T-helper 2 cell (primary cell): Measurements from ENCODE around the gene ZNF467.
A peak's percentile ranks its signal among the peaks of the same experiment; 100 is the strongest.

ENCODE experiments used
- DNase-seq, 5 experiments: peaks; one replicate each; pipeline versions ENCODE4 v3.0.0 to v3.0.0-alpha.2; 2012 to 2022

ZNF467 gene

DNA sequence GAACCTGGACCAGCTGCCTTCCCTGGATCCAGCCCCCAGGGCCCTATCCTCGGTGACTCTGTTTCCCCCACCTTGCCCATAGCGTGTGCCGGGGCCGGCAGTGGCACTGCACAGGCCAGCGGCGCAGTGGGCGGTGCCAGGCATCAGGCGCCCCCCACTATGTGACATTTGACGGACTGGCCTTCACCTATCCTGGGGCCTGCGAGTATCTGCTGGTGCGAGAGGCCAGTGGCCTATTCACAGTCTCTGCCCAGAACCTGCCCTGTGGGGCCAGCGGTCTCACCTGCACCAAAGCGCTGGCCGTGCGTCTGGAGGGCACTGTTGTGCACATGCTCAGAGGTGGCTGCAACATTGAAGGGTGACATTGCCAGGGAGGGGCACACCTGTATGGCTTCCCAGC lies 12.0 kb upstream of the ZNF467 start:
- no peak for DNase-seq

DNA sequence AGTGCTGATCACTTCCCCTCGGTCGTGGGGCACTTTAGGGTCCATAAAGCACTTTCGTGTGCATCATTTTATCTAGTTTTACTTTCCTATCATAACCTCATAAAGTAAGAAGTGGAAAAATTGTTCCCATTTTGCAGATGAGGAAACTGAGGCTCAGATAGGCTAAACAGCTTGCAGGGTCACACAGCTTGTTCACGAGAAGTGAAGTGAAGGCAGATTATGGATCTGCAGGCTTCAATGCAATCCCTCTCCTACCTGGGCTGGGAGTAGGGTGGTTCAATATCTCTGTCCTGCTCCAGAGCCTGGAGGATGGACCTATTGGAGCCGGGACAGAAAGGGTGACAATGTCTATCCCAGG lies 10.8 kb upstream of the ZNF467 start:
- no peak for DNase-seq

DNA sequence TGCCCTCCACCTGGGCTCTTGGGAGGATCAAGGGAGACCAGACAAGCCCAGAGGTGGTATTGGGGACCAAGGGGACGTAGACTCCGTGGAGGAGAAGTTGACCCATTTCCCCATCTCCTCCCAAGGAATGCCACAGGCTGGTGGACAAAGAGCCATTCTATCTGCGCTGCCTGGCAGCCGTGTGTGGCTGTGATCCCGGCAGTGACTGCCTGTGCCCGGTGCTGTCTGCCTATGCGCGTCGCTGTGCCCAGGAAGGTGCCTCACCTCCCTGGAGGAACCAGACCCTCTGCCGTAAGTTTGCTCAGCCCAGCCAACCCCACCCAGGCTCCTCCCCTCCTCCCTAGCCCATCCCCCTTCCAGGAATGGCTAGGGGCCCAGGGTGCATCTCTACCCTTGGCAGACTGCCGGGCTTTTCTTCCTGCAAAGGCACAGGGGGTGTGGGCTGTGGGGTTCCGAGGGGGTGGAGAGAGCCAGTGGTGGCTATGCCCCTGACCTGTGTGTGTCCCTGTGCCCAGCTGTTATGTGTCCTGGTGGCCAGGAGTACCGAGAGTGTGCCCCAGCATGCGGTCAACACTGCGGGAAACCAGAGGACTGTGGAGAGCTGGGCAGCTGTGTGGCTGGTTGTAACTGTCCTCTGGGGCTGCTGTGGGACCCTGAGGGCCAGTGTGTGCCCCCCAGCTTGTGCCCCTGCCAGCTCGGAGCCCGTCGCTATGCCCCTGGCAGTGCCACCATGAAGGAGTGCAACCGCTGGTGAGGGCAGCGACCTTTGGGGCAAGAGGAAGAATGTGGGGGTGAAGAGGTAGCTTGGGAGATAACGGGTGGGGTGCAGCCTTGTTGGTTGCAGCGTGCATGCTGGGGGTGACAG lies 10.2 kb upstream of the ZNF467 start:
- no peak for DNase-seq

DNA sequence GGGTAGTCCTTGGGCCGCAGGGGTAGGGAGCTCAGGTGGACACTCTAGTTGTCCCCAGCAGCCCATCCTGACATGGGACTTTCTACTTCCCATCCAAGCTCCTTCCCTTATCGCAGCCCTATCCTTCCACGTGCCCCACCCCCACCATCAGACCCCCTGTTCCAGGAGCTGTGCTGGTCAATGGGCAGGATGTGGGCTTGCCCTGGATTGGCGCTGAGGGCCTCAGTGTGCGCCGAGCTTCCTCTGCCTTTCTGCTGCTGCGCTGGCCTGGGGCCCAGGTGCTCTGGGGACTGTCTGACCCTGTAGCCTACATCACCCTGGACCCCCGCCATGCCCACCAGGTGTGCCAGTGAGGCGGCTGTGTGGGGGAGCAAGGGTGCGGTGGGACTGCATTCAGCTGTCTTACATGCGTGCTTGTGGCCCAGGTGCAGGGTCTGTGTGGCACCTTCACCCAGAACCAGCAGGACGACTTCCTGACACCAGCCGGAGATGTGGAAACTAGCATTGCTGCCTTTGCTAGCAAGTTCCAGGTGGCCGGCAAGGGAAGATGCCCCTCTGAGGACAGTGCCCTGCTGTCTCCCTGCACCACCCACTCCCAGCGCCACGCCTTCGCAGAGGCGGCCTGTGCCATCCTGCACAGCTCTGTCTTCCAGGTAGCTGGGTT lies 9.4 kb upstream of the ZNF467 start:
- DNase-seq: no peak

DNA sequence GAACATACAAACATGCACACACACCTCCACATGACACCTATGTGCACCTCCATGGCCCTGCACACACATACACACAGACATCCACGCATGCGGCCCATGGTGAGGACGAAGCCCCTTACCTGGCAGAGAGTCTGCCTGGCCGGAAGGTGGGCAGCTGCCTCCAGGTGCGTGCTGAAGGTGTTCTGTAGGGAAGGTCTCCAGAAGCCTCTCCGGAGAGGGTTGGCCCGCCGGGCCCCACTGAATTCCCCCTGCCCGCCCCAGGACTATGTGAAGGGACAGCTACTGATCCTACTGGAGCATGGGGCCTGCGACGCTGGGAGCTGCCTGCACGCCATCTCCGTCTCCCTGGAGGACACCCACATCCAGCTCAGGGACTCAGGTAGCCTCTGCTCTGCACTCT lies 8.5 kb upstream of the ZNF467 start:
- no peak for DNase-seq

DNA sequence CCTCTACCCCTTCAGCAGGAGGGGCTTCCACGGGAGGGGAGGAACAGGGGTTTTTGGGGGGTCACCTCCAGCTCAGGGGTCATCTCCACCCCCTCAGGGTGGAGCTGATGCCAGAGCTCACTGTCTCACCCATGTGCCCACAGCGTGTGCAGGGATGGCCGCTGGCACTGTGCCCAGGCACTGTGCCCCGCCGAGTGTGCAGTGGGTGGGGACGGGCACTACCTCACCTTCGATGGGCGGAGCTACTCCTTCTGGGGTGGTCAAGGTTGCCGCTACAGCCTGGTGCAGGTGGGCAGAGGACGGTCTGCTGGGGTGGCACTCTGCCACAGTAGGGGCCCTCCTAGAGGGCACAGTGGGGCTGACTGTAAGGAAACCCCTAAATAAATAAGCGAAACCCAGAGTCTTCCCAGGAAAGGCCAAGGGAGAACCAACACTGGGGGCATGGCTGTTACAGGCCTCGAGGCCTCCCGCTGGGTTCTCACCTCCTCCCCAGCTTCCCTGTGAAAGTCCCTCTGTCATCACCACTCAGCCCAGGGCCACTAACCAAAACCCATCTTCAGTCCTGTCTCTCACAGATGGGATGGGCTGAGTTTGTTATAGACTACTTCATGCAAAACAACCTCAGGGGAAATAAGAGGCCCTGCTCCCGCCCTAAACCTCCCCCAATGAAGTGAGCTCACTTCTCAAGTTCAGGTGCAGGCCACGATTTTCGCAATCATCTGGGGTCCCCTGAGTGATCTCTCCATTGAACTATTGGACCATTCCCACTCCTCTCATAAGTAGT lies 7.4 kb upstream of the ZNF467 start:
- no peak for DNase-seq

DNA sequence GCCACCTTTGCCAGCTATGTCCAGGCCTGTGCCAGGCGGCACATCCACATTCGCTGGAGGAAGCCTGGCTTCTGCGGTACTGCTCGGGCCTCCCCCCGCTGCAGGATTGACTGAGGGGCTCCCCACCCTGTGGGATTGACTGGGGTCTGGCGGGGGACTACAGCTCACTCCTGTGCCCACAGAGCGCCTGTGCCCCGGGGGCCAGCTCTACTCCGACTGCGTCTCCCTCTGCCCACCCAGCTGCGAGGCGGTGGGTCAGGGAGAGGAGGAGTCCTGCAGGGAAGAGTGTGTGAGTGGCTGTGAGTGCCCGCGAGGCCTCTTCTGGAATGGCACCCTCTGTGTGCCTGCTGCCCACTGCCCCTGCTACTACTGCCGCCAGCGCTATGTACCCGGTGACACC lies 6.7 kb upstream of the ZNF467 start:
- no peak for DNase-seq

DNA sequence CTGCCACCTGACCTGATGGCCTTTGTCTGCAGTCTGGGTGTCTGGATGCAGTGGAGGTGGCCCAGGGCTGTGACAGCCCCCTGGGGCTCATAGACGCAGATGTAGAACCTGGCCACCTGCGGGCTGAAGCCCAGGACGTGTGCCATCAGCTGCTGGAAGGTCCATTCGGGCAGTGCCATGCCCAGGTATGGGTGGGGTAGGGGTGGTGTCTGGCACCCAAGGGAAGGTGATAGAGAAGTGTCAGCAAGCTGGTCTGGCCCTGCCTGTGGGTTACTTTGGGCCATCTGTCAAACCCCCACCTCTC lies 6.1 kb upstream of the ZNF467 start:
- no peak for DNase-seq

DNA sequence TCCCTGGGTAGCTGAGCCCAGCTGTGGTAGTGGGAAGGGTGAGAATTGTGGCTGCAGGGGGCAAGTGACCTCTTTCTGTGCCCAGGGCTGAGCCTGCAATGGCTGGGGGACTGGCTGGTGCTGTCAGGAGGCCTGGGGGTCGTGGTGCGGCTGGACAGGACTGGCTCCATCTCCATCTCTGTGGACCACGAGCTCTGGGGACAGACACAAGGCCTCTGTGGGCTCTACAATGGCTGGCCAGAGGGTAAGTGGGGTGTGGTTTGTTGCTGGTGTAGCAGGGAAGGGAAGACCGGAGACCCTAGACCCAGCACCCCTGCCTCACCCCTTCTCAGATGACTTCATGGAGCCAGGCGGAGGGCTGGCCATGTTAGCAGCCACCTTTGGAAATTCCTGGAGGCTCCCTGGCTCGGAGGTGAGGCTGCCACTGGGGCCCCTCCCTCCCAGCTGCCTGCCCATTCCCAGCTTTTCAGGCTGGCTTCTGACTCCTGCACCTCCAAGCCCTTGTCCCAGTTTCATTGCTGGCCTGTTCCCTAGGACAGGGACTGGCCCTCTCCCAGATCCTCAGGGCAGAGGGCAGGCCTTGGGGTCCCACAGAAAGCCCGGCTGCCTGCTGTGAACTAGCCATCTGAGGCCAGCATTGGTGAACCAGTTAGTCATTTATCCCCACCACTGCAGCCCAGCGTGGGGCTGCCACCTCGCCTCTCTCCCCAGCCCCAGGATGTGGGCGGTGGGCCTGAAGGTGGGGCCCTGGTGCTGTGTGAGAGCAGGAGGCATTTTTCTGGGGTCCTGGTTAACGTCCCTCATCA lies 5.5 kb upstream of the ZNF467 start:
- no peak for DNase-seq

DNA sequence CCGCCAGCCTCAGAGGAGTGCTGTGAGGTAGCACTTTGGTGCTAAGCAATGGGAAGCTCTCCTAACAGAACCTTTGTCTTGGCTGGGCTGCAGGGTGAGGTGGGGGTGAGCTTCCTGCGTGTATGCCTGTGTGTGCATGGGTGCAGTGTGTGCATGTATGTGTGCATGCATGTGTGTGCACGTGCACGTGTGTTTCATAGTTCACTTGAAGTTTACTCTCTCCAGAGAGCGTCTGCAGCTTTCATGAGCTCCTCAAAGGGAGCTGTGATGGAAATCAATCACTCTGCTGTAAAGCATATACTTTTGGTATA lies 4.9 kb upstream of the ZNF467 start:
- DNase-seq: no peak

DNA sequence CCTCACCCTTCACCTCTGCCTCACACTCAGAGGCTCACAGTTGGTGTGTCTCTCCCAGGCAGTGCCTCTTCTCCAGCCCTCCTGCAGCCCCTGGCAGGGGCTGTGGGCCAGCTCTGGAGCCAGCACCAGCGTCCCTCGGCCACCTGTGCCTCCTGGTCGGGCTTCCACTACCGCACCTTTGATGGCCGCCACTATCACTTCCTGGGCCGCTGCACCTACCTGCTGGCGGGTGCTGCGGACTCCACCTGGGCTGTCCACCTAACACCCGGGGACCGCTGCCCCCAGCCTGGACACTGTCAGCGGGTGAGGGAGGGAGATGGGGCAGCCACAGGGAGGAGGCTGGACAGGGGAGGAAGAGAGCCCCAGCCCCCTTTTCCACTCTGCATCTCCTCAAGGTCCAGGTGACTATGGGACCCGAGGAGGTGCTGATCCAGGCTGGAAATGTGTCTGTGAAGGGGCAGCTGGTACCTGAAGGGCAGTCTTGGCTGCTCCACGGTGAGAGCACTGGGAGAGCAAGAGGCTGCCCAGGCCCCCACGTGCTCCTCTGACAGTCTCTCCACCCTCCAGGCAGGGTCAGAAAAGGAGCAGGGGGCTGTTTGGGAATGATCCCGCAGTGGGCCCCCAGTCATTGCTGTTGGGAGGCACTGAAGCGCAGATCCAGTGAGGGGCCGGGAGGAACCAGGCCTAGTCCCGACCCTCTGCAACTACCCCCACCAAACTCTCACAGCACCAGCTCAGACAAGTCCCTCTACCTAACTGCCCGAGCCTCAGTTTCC lies 4.4 kb upstream of the ZNF467 start:
- no peak for DNase-seq

DNA sequence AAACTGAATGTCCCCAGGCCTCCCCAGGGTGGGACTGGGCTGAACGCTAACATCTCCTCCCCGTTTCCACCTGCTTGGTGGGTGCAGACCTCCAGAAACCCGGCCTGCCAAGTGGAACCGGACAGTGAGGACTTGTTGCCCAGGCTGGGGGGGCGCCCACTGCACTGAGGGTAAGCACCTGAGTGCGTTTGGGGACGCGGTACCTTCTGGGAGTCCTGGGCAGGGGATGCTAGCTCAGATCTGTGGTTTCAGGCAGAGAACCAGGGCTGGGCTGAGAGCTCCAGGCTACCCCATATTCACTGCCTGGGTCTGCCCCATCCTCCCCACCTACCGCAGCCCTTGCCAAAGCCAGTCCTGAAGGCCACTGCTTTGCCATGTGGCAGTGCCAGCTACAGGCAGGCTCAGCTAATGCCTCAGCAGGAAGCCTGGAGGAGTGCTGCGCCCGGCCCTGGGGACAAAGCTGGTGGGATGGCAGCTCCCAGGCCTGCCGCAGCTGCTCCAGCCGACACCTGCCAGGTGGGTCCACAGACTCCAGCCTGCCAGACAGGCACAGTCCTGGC lies 3.5 kb upstream of the ZNF467 start:
- DNase-seq: no peak

DNA sequence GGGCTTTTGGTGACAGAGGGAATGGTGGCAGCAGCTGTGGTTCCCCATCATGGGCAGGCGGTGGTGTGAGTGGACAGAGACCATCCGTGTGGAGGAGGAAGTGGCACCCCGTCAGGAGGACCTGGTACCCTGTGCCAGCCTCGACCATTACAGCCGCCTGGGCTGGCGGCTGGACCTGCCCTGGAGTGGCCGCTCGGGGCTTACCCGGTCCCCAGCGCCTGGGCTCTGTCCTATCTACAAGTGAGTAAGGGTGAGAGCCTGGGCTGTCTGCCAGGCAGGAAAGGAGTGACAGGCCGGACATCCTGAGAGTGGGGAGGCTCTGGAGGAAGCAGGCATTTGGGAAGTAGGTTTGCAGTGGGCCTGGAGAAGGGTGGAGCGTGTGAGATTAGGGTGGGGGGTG lies 2.9 kb upstream of the ZNF467 start:
- DNase-seq: no peak

DNA sequence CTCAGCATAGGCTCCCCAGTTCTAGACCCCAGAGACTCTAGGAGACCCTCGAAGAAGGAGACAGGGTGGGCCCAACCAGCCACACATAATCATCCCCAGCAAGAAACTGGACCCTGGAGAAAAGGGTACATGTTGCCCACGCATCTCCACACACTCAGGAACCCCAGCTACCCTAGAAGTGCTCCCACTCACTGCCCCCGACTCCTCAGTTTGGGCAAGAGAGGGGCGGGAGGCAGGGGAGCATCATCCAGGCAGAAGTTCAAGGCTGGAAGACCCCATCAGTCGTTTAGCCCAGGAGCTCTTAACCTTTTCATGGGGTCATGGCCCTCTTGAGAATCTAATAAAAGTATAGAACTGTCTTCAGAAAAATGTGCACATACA lies 1.8 kb upstream of the ZNF467 start:
- no peak for DNase-seq

DNA sequence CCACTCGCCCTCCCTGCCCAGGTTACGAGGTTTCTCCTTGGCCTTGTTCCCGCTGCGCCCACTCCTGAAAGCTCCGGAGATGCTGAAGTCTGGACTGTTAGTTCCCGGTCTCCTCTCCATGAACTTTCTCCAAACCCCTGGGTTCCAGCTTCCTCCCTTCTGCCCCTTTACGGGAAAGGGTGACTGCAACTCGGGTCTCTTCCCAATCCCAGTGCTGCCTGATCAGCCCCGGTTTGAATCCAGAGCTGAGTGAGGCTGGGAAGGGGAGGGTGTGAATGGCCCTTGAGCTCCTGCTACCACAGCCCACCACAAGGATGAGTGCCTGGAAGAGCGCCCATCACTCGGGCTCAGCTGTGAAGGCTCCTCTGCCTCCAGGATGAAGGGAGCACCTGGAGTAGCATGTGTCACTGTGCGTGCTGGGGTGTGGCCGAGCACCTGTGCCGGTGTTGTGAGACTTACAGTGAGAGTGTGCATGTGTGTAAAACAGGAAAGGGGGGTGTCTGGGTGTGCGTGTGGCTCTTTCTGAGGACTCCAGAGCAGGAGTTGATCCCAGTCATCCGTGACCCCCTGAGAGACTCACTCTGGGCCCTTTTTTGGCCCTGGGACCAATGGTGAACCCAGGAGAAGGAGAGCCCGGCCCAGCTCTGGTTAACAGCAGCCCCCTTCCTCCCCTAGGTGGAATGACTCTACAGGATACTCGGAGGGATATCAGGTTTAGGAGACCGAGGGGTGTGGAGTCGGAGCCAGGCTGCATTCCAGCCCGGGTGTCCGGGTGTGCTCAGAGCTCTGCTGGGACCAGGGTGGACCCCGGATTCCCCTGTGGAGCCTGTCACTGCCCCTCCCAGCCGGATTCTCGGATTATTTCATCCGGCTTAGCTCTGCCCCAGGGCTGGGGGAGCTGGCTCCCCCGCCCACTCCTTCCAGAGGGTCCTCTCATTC lies 1.1 kb upstream of the ZNF467 start:
- DNase-seq: no peak

DNA sequence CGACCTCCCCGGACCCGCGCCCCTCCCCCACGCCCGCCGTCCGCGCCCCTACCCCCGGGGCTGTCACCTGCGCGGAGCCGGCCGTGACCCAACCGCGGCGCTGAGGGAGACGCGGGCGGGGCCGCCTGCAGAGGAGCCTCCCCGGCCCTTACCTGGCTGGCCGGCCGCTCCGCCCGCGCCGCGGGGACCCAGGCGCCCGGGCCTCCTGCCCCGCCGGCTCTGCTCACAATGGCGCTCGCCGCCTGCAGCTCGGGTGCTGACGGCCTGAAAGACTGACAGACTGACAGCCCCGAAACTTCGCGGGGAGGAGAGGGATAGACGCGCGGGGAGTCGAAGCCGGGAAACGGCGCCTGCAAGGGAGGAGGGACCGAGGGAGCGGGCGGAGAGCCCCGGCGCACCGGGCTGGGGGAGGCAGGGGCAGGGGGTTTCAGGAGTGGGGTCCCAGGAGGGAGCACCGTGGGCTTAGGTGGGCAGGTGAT lies 393 bp downstream of the ZNF467 start:
- peak in 1 of 5 experiments; percentile 23 for DNase-seq

DNA sequence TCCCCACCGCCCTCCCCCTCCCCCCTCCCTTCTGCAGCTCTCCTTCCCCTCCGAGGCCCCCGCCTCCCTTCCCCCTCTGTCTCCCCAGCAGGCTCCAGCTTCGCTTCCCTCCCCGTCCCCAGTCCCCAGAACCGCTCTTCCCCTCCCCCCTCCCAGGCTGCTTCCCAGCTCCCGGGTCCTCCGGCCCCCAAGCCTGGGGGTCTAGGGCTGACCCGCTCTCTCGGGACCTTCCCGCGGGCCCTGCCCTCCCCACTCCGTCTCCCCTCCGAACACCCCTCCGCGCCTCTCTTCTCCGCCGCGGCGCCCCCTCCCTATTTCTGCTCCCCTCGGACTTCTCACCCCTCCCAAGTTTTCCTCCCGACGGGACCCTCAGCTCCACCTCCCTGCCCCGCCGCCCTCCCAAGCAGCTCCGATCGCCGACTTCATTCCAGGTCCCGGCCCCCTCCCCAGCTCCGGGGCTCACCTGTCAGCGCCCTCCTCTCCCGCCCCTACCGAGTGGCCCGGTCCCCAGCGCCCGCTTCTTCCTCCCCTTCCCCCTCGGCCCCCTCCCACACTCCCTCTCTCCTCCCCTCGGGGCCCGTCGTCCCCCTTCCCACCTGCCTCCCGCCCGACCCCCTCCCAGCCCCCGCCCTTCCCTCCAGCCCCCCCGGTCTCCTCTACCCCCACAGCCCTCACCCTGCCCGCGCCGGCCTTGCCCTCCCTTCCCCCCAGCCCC lies 990 bp downstream of the ZNF467 start:
- DNase-seq: no peak

DNA sequence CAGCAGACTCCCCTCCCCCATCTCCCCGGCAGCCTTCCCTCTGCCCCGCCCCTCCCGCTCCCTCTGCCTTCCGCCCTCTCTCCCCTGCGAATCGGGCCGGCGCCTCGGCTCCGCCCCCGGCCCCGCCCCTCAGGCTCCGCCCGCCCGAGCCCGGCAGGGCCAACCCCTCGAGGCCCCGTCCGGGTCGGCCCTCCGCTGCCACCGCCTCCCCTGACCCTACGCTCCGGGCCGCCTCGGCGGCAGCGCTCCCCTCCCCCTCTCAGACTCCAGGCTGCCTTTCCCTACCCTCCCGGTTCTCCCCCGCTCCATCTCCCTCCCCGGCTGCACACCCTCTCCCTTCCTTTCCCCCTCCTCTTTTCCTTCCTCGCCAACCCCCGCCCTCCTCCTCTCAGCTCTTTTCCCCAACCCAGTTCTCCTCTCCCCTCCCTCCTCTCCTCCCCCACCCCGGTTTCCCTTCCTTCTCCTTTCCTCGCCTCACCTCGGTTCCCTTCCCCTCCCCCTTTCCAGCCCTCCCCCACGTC lies 1.6 kb downstream of the ZNF467 start:
- DNase-seq: peak; percentile 70 to 86 (median 74)

DNA sequence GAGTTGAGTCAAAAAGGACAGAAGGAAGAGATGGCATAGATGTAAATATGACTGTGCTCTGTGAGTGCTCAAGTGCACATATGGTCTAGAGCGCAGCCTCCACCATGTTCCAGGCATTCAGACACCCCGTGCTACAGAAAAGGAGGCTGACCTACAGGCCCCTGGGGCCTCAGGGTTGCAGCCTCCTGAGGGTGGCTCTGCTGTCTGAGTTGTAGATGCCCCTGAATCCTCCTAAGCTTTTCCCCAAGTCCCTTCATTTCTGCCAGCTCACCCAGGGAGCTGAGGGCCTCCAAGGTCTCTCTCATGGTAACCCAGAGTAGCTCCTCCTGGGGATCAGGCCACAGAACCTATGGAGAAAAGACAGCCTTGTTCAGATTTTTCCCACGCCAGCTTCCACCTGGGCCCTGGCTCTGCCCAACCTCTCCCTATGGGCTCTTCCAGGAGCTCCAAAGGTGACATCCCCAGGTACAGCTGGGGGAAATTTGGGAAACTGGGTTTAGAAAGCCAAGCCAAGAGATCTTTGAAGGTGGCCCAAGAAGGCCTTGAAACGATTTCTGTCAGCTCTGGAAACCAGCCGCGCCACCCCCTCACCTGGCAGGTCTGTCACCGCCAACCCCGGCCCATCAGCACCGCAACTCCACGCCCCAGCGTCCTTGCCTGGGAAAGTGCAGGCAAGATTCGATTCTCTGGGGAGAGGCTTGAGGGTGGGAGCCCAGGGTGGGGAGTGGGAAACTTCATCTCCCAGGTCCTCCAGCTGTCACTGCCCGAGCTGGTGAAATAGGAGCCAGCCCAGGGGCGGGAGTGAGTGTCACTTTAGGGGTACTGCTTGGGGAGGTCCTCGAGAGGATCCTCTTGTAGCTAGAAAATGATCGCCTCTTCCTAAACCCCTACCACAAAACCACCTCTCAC lies 2.4 kb downstream of the ZNF467 start:
- DNase-seq: no peak
